Chondrocyte (in vitro differentiated cells): Measurements from ENCODE around the gene LAT. TPM values are rescaled to one million over a fixed set of nuclear protein-coding genes. Genes with fewer than 3 reads are reported as not detected.

ENCODE experiments used
- DNase-seq: peaks from one replicate; pipeline ENCODE4 v3.0.0; 2021; ENCODE audit warnings: mixed read lengths, low spot score
- H3K27ac Mint-ChIP-seq: one replicate; pipeline ENCODE4 v1.8.0; 2021; ENCODE audit warnings: mild to moderate bottlenecking, moderate library complexity, mixed read lengths; ENCODE audit not compliant: unreplicated experiment
- H3K27me3 Mint-ChIP-seq: 2 replicates; pipeline ENCODE4 v1.8.0; 2021; ENCODE audit warnings: low read depth, mixed read lengths
- H3K36me3 Mint-ChIP-seq: 2 replicates; pipeline ENCODE4 v1.8.0; 2021; ENCODE audit warnings: low read depth, mixed read lengths
- H3K4me1 Mint-ChIP-seq: 2 replicates; pipeline ENCODE4 v1.8.0; 2021; ENCODE audit warnings: low read depth, mild to moderate bottlenecking, mixed read lengths
- H3K4me3 Mint-ChIP-seq: one replicate; pipeline ENCODE4 v1.8.0; 2021; ENCODE audit warnings: mild to moderate bottlenecking, moderate library complexity, mixed read lengths; ENCODE audit not compliant: unreplicated experiment
- H3K9me3 Mint-ChIP-seq: 2 replicates; pipeline ENCODE4 v1.8.0; 2021; ENCODE audit warnings: low read depth, mixed read lengths
- total RNA-seq: library from RNA; stranded (reverse); gene quantifications from 3 replicates; pipeline ENCODE4 v1.2.1, GENCODE V29; 2021
- TF ChIP-seq, protein P1 (sequence below): fragments of 200-600 bp; sonication (generic); IDR thresholded peaks from 2 replicates; pipeline ENCODE4 v1.5.0; 2021; ENCODE audit warnings: antibody characterized with exemption, mild to moderate bottlenecking, moderate library complexity

Gene LAT
- total RNA-seq, 1 donor from 2014 or later, result 11.7 TPM

DNA sequence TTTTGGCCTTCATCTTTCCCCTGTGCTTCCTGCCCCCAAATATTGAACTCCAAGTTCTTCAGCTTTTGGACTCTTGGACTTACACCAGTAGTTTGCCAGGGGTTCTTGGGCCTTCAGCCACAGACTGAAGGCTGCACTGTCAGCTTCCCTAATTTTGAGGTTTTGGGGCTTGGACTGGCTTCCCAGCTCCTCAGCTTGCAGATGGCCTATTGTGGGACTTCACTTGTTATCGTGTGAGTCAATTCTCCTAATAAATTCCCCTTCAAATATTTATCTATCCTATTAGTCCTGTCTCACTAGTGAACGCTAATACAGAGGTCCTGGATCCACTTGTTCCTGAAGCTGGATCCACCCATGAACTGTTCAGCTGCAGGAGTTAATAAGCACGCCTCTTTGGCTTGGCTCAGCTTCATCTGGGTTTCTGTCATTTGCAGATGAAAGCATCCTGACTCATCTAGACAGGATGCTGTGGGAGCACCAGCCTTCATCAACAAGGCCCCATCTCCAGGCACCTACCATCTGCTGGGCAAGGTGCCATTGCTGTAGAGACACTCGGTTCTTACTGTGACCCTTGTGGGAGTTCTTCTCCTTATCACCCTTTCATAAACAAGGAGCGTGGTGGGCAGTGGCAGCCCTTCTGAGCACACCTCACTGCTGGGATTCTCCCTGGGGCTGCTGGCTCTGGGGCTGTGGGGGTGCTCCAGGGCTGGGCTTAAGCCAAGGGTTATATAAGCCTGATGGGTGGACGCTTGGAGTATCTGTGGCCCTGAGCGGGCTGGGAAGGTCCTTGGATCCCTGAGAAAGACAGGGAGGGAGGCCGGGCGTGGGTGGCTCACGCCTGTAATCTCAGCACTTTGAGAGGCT, 23.1 kb downstream of the LAT start:
- Mint-ChIP-seq H3K27me3 (peaks cover 15% of the 10 kb centered on the region), H3K36me3 (no peaks in the 10 kb centered on the region), H3K4me1 (no peaks in the 10 kb centered on the region), H3K4me3 (no peak overlapping the region), H3K9me3 (no peaks in the 10 kb centered on the region), H3K27ac (no peak overlapping the region)
- no peak for DNase-seq
- TF ChIP-seq, protein P1, sequence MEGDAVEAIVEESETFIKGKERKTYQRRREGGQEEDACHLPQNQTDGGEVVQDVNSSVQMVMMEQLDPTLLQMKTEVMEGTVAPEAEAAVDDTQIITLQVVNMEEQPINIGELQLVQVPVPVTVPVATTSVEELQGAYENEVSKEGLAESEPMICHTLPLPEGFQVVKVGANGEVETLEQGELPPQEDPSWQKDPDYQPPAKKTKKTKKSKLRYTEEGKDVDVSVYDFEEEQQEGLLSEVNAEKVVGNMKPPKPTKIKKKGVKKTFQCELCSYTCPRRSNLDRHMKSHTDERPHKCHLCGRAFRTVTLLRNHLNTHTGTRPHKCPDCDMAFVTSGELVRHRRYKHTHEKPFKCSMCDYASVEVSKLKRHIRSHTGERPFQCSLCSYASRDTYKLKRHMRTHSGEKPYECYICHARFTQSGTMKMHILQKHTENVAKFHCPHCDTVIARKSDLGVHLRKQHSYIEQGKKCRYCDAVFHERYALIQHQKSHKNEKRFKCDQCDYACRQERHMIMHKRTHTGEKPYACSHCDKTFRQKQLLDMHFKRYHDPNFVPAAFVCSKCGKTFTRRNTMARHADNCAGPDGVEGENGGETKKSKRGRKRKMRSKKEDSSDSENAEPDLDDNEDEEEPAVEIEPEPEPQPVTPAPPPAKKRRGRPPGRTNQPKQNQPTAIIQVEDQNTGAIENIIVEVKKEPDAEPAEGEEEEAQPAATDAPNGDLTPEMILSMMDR, result no peak

DNA sequence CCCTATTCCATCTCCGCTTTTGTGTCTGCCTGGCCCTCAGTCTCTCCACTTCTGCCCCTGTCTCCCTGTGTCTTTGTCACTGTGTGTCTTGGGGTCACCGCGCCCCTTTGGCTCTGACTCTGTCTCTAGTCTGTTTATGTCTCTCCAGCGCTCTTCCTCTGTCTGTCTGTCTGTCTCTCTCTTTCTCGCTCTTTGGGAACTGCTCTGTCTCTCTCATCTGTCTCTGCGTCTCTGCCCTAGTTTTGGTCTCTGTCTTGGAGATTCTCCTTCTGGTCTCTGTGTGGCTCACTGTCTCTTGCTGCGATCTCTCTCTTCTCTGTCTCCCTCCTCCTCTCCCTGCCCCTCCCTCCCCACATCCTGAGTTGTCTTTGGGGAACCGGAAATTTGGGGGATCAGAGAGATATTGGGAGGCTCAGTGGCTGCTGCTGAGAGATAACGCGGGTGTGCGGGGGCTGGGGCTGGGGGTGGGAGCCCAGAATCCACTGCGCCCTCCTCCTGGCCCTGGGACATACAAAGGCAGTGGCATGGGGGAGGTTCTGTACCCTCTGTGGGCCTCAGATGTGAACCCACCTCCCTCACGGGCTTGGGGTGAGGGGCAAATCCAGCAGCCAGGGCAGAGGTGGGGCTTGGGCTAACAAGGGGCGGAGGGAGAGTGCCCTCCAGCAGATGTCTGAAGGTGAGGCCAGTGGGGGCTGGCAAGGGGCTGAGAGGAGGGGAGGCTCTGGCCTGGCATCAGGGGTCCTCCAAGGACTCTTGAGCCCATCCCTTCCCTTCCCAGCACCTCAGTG, 24.4 kb downstream of the LAT start:
- H3K4me3 Mint-ChIP-seq, result no peak overlapping the region
- H3K4me1 Mint-ChIP-seq, result peaks cover 4% of the 10 kb centered on the region
- H3K9me3 Mint-ChIP-seq, result no peaks in the 10 kb centered on the region
- no peaks in the 10 kb centered on the region for H3K36me3 Mint-ChIP-seq
- TF ChIP-seq, protein P1, result no peak
- H3K27me3 Mint-ChIP-seq, result peaks cover 15% of the 10 kb centered on the region
- no peak overlapping the region for H3K27ac Mint-ChIP-seq
- DNase-seq, result no peak

DNA sequence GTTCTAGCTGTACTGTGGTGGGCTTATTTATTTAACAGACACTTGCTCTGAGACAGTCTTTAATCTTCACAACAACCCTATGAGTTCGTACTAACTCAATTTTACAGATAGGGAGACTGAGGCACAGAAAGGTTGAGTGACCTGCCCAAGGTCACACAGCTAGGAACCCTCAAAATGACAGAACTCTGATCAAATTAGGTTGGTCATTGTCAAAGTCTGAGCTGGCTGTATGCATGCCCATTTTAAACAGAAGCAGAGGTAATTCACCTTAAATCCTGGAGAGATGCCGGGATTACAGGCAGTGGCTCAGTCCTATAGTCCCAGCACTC, 24.9 kb downstream of the LAT start:
- H3K27me3 Mint-ChIP-seq, result peaks cover 12% of the 10 kb centered on the region
- H3K27ac Mint-ChIP-seq, result no peak overlapping the region
- TF ChIP-seq, protein P1, result no peak
- H3K4me1 Mint-ChIP-seq, result peaks cover 4% of the 10 kb centered on the region
- H3K4me3 Mint-ChIP-seq, result no peak overlapping the region
- no peak for DNase-seq
- H3K9me3 Mint-ChIP-seq, result no peaks in the 10 kb centered on the region
- H3K36me3 Mint-ChIP-seq, result no peaks in the 10 kb centered on the region

DNA sequence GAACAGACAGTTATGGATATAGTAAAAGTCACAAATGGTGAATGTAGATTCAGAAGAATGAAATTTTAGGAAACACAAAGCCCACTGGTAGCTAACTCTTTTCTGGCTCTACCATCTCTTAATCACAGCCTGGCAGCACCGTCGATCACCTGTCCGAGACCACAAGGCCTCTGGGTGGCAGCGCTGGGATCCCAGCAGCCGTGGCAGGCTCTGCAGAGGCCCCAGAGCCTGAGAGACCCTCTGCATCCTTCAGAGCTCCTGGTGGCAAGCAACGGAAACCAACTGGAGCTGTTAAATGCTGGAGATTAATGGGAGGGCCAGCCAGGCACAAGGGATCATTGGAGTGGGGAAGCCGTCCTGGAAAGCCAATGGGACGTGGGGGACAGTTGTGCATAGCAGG, 26.3 kb downstream of the LAT start:
- DNase-seq, result no peak
- H3K27ac Mint-ChIP-seq, result no peak overlapping the region
- no peak overlapping the region for H3K4me3 Mint-ChIP-seq
- H3K9me3 Mint-ChIP-seq, result no peaks in the 10 kb centered on the region
- H3K36me3 Mint-ChIP-seq, result no peaks in the 10 kb centered on the region
- H3K4me1 Mint-ChIP-seq, result peaks cover 4% of the 10 kb centered on the region
- TF ChIP-seq, protein P1, result no peak
- peaks cover 5% of the 10 kb centered on the region for H3K27me3 Mint-ChIP-seq

DNA sequence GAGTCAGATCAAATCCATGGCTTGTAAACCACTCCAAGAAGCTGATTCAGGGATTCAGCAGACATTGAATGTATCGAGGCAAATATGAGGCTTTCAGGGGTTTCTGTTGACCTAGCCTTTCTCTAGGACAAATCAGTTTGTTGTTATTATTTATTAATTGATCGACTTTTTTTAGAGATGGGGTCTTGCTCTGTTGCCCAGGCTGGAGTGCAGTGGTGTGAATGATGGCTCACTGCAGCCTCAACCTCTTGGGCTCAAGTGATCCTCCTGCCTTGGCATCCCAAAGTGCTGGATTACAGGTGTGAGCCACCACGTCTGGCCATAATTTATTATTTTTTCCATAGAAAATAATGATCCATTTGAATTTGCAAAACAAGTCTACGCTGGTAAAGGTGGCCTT, 27.0 kb downstream of the LAT start:
- DNase-seq, result no peak
- Mint-ChIP-seq H3K4me3 (no peak overlapping the region), H3K36me3 (no peaks in the 10 kb centered on the region), H3K27me3 (peaks cover 5% of the 10 kb centered on the region), H3K4me1 (peaks cover 4% of the 10 kb centered on the region), H3K9me3 (no peaks in the 10 kb centered on the region), H3K27ac (no peak overlapping the region)
- TF ChIP-seq, protein P1, result no peak
